Endothelial cell of umbilical vein (primary cell): Measurements from ENCODE around the gene TAB3. TPM values are rescaled to one million over a fixed set of nuclear protein-coding genes. Genes with fewer than 3 reads are reported as not detected.

Source experiments
- BruUV-seq: library from RNA; stranded (reverse); fragments of 400-500 nt; replicated peaks from 2 replicates; lab custom pipeline; 2021; lab: Mats Ljungman, UMichigan
- CTCF ChIA-PET: fragments of 300-600, 350-600 bp; sonication (Branson Sonifier 250); formaldehyde crosslinking; loops from one replicate; lab custom pipeline; 2021; ENCODE audit warnings: antibody characterized with exemption, inconsistent platforms; lab: Charles Lee
- POLR2A ChIA-PET: fragments of 300-600, 350-600 bp; sonication (Branson Sonifier 250); formaldehyde crosslinking; loops from one replicate; lab custom pipeline; 2021; ENCODE audit warnings: antibody characterized with exemption, inconsistent platforms; lab: Charles Lee
- DNase-seq: peaks from one replicate; pipeline ENCODE4 v3.0.0-alpha.2; 2011; ENCODE audit warnings: low read depth, low spot score
- FAIRE-seq: peaks from 2 replicates; lab custom pipeline; 2011; peaks lifted over from hg19 to GRCh38; lab: Jason Lieb, UNC
- H2AFZ ChIP-seq: 2 replicates; pipeline ENCODE4 v1.6.0; 2012; ENCODE audit warnings: low read depth, low read length, control low read depth, inconsistent platforms
- H3K27ac ChIP-seq: 2 replicates; pipeline ENCODE4 v1.5.1; 2011; ENCODE audit warnings: low read depth, mild to moderate bottlenecking, control low read depth, low read length, moderate library complexity; ENCODE audit not compliant: insufficient read depth
- H3K27me3 ChIP-seq, 2 experiments: 2 replicates each; pipeline versions ENCODE4 v1.6.0 to v1.6.1; 2011; ENCODE audit warnings: low read length in 2 of 2, mixed read lengths in 1 of 2; ENCODE audit not compliant: control insufficient read depth in 2 of 2, insufficient read depth in 2 of 2
- H3K36me3 ChIP-seq, 2 experiments: 2 replicates in 1 of 2; 3 replicates in 1 of 2; pipeline ENCODE4 v1.5.1; 2011; ENCODE audit warnings: low read length in 2 of 2, mild to moderate bottlenecking in 1 of 2, moderate library complexity in 1 of 2; ENCODE audit not compliant: control insufficient read depth in 2 of 2, insufficient read depth in 2 of 2; ENCODE audit errors: extremely low read depth in 1 of 2
- H3K4me1 ChIP-seq: 3 replicates; pipeline ENCODE4 v1.5.1; 2011; ENCODE audit warnings: mild to moderate bottlenecking, low read length; ENCODE audit not compliant: control insufficient read depth, insufficient read depth; ENCODE audit errors: extremely low read depth
- H3K4me2 ChIP-seq: 2 replicates; pipeline ENCODE4 v1.6.1; 2011; ENCODE audit warnings: low read length, control low read depth, mixed read lengths; ENCODE audit not compliant: insufficient read depth
- H3K4me3 ChIP-seq, 3 experiments: fragments of 200-600 bp in 1 of 3; sonication (generic), shearing (Covaris generic) in 1 of 3; replicated peaks in 1 of 3; 2 replicates each; pipeline ENCODE4 v1.5.1; 2011 to 2016; ENCODE audit warnings: control low read depth in 3 of 3, low read length in 3 of 3, mild to moderate bottlenecking in 2 of 3, inconsistent platforms in 1 of 3, low read depth in 1 of 3, moderate library complexity in 1 of 3; ENCODE audit not compliant: insufficient read depth in 1 of 3
- H3K79me2 ChIP-seq: 2 replicates; pipeline ENCODE4 v1.6.0; 2012; ENCODE audit warnings: low read length, inconsistent platforms; ENCODE audit not compliant: control insufficient read depth, insufficient read depth
- H3K9ac ChIP-seq: replicated peaks from 2 replicates; pipeline ENCODE3; 2011; ENCODE audit warnings: low read length, control low read depth; ENCODE audit not compliant: insufficient read depth; ENCODE audit errors: extremely low read depth
- H3K9me1 ChIP-seq: replicated peaks from 3 replicates; pipeline ENCODE4 v1.6.0; 2011; ENCODE audit warnings: mild to moderate bottlenecking, low read length; ENCODE audit not compliant: control insufficient read depth, insufficient read depth; ENCODE audit errors: extremely low read depth
- H3K9me3 ChIP-seq: replicated peaks from 2 replicates; pipeline ENCODE4 v1.5.1; 2012; ENCODE audit warnings: low read length, inconsistent platforms; ENCODE audit not compliant: control insufficient read depth, insufficient read depth
- H4K20me1 ChIP-seq: replicated peaks from 2 replicates; pipeline ENCODE3; 2011; ENCODE audit warnings: mild to moderate bottlenecking, low read length; ENCODE audit not compliant: control insufficient read depth, insufficient read depth; ENCODE audit errors: extremely low read depth
- EZH2 ChIP-seq: IDR thresholded peaks from 2 replicates; pipeline ENCODE4 v1.6.1; 2012; ENCODE audit warnings: borderline replicate concordance, low read depth, mild to moderate bottlenecking, moderate library complexity, low read length, inconsistent platforms; ENCODE audit not compliant: severe bottlenecking
- FOS ChIP-seq: IDR thresholded peaks from 2 replicates; pipeline ENCODE4 v1.6.1; 2011; ENCODE audit warnings: mild to moderate bottlenecking, low read length, moderate library complexity, borderline replicate concordance; ENCODE audit not compliant: insufficient read depth
- GATA2 ChIP-seq: IDR thresholded peaks from 2 replicates; pipeline ENCODE4 v1.7.0; 2011; ENCODE audit warnings: low read depth, mild to moderate bottlenecking, moderate library complexity, mixed read lengths, low read length; ENCODE audit not compliant: insufficient read length, insufficient read depth
- JUN ChIP-seq: IDR thresholded peaks from 2 replicates; pipeline ENCODE4 v1.6.1; 2011; ENCODE audit warnings: borderline replicate concordance, low read depth; ENCODE audit not compliant: insufficient read length, insufficient read depth
- MYC ChIP-seq: IDR thresholded peaks from one replicate; pipeline ENCODE4 v1.6.1; 2011; ENCODE audit warnings: mild to moderate bottlenecking, low read depth, low read length
- POLR2A ChIP-seq: IDR thresholded peaks from 2 replicates; pipeline ENCODE4 v1.6.1; 2012; ENCODE audit warnings: low read depth, mild to moderate bottlenecking, control low read depth, low read length
- POLR2AphosphoS5 ChIP-seq: IDR thresholded peaks from 2 replicates; pipeline ENCODE4 v1.6.1; 2012; ENCODE audit warnings: low read depth, mild to moderate bottlenecking, control low read depth, low read length, moderate library complexity; ENCODE audit not compliant: insufficient read depth
- dilution Hi-C: fragments of 300-500 bp; cut with MboI; formaldehyde crosslinking; loops from one replicate; pipeline ENCODE4 v1.15.0; 2019; ENCODE audit warnings: low sequenced_read_pairs; ENCODE audit not compliant: extremely low pct_ligation_motif_present
- intact Hi-C: fragments of 100-400 bp; cut with micrococcal nuclease; formaldehyde crosslinking; loops from one replicate; pipeline ENCODE4 v1.10.0; 2022
- polyA plus RNA-seq, 4 experiments: library from polyadenylated mRNA; depleted of rRNA in 3 of 4; stranded (reverse) in 3 of 4; unstranded in 1 of 4; fragments of >200 nt; gene quantifications; 2 replicates each; pipeline versions ENCODE4 v1.2.1 to v1.2.3, GENCODE V29; 2011 to 2012; ENCODE audit warnings: missing spikeins in 1 of 4
- total RNA-seq: library from RNA; stranded (reverse); gene quantifications from 2 replicates; pipeline ENCODE4 v1.2.3, GENCODE V29; 2021
- TF ChIP-seq, protein P1 (sequence below), 2 donors: IDR thresholded peaks; 1 replicate in 1 of 2; 2 replicates in 1 of 2; pipeline ENCODE4 v1.5.1; 2011; ENCODE audit warnings: low read length in 2 of 2, mild to moderate bottlenecking in 2 of 2, moderate library complexity in 2 of 2, control low read depth in 1 of 2, inconsistent platforms in 1 of 2, low read depth in 1 of 2; ENCODE audit not compliant: insufficient read depth in 1 of 2; ENCODE audit errors: extremely low read depth in 1 of 2
- TF ChIP-seq, protein P2 (sequence below): IDR thresholded peaks from 2 replicates; pipeline ENCODE4 v1.6.1; 2011; ENCODE audit not compliant: insufficient read depth, insufficient read length

Gene TAB3
- total and polyA plus RNA-seq, 2 donors (not counting 3 experiments of a cell fraction or from before 2014, with no cell fraction given): 11.5 to 11.7 TPM

- Histone ChIP-seq H3K27me3 (no peaks in the 10 kb centered on the region), H3K36me3 (no peaks in the 10 kb centered on the region), H4K20me1 (no peaks in the 10 kb centered on the region), H2AFZ (no peak overlapping the region), H3K4me2 (no peak overlapping the region), H3K9me1 (no peaks in the 10 kb centered on the region), H3K79me2 (no peaks in the 10 kb centered on the region), H3K9ac (no peak overlapping the region), H3K9me3 (no peaks in the 10 kb centered on the region), H3K4me3 (no peak overlapping the region), H3K4me1 (no peaks in the 10 kb centered on the region), H3K27ac (no peak overlapping the region)
- no peak for TF ChIP-seq JUN
- TF ChIP-seq, protein P1, sequence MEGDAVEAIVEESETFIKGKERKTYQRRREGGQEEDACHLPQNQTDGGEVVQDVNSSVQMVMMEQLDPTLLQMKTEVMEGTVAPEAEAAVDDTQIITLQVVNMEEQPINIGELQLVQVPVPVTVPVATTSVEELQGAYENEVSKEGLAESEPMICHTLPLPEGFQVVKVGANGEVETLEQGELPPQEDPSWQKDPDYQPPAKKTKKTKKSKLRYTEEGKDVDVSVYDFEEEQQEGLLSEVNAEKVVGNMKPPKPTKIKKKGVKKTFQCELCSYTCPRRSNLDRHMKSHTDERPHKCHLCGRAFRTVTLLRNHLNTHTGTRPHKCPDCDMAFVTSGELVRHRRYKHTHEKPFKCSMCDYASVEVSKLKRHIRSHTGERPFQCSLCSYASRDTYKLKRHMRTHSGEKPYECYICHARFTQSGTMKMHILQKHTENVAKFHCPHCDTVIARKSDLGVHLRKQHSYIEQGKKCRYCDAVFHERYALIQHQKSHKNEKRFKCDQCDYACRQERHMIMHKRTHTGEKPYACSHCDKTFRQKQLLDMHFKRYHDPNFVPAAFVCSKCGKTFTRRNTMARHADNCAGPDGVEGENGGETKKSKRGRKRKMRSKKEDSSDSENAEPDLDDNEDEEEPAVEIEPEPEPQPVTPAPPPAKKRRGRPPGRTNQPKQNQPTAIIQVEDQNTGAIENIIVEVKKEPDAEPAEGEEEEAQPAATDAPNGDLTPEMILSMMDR (IDR thresholded peaks at IDR 0.05; ENCODE audit: extremely low read depth in 1 of 2, insufficient read depth in 1 of 2, low read depth in 1 of 2, low read length in 2 of 2): no peak
- TF ChIP-seq MYC: no peak
- TF ChIP-seq GATA2: no peak
- TF ChIP-seq, protein P2, sequence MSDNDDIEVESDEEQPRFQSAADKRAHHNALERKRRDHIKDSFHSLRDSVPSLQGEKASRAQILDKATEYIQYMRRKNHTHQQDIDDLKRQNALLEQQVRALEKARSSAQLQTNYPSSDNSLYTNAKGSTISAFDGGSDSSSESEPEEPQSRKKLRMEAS: no peak
- no peak for TF ChIP-seq FOS
- TF ChIP-seq POLR2AphosphoS5: no peak
- no peak for TF ChIP-seq POLR2A
- no peak for TF ChIP-seq EZH2
- dilution Hi-C loops: no loop called here
- intact Hi-C loops: no loop called here
- POLR2A ChIA-PET: no interaction called here
- BruUV-seq: no TSS peak
- DNase-seq (no peak), FAIRE-seq (no peak)
- CTCF ChIA-PET: no interaction called here
These were observed 49.2 kb upstream of the TAB3 start for GRCh38 chrX:30938295-30938694.
